IMR-90 (cell line): ENCODE data around the gene TRAP1.

Source experiments
- RAD21 ChIP-seq: IDR thresholded peaks from 2 replicates; pipeline ENCODE4 v1.6.1; 2012; ENCODE audit warnings: low read length, improper control_type of control experiment
- TF ChIP-seq, protein P1 (sequence below): conservative IDR thresholded peaks from 2 replicates; pipeline ENCODE4 v1.5.1; 2012; ENCODE audit warnings: mild to moderate bottlenecking, low read depth, low read length, improper control_type of control experiment

DNA sequence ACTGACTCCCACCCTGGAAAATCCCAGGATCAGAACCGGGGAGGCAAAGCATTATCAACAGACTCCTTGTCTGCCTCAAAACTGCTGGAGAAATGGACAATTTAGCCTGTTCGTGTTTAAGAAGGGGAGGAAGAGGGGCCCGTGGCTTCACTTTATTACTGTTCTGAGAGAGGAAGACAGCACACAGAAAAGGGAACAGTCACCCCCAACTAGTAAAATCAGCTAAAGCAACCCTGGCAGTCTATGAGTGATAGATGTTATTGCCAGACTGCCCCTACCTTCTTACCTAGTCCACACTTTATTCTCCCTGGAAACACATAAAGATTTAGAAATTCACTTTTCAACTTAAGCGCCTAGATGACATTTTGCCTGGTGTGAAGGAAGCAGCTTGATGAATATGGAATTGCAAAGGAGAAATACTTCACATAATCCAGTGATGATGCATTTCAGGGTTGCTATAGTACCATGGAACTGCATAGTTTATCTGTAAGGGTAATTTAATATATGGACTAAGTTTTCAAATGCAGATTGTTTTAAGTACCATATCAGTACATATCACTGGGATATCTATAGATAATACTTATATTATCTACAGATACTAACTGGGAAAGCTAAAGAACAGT, 36.9 kb upstream of the TRAP1 start:
- TF ChIP-seq, protein P1, sequence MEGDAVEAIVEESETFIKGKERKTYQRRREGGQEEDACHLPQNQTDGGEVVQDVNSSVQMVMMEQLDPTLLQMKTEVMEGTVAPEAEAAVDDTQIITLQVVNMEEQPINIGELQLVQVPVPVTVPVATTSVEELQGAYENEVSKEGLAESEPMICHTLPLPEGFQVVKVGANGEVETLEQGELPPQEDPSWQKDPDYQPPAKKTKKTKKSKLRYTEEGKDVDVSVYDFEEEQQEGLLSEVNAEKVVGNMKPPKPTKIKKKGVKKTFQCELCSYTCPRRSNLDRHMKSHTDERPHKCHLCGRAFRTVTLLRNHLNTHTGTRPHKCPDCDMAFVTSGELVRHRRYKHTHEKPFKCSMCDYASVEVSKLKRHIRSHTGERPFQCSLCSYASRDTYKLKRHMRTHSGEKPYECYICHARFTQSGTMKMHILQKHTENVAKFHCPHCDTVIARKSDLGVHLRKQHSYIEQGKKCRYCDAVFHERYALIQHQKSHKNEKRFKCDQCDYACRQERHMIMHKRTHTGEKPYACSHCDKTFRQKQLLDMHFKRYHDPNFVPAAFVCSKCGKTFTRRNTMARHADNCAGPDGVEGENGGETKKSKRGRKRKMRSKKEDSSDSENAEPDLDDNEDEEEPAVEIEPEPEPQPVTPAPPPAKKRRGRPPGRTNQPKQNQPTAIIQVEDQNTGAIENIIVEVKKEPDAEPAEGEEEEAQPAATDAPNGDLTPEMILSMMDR = no peak
- TF ChIP-seq RAD21 = no peak
